AG08395 (cell line): Measurements from ENCODE around the gene DAPK1.
A peak's percentile ranks its signal among the peaks of the same experiment; 100 is the strongest.

Experiments used
- DNase-seq: peaks from one replicate; pipeline ENCODE4 v3.0.0; 2012; ENCODE audit warnings: mixed read lengths, low spot score

Gene DAPK1

DNA sequence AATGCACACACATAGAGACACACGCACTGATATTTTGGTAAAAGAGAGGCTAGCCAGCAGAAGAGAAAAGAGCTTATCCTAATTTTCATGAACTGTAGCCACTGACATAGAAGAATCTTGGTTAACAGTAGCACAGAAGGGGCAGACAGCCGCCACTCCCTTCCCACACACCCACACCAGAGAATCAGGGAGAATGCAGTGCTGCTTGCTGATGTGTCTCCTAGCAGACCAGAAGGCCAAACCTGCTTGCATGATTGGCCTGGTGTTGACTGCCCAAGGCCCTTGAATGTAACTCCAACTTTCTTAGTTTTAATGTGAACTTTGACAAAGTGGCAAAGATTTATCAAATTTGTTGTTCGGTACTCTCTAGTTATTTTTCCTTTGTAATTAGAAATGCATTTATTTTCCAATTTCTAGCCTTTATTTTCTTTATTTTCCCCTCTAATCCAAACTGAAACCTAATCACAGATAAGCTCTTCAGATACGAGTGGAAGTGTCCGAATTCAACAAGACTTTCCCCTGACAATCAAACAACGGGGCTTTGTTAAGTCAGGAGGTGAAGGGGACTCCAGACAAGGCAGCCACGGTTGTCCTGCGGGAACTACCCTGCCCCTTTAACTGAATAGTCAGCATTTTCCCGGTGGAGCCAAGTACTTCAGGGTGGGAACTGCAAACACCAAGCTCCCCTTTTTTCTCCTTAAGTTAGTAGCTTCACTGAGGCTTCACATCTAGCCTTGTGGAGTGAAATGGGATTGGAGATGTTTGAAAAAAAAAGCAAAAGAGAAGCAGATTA lies 146.3 kb downstream of the DAPK1 start:
- no peak for DNase-seq

DNA sequence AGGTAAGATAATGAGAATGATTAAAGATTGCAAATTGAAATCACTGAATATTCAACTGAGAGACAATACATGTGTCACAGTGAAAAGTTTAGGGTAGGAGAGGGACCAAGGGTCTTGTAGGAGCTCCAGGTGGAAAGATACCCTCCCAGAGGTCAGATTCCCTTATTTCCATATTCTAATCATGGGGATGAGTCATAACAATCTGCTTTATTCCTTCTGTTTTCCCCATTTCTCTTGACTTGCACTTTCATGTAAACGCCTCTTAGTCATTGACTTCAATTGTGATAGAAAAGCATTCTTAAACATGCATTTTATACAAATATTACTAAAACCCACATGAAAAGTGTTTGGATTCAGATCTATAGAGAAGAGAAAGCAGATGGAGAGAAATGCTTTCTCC lies 147.0 kb downstream of the DAPK1 start:
- DNase-seq = no peak

DNA sequence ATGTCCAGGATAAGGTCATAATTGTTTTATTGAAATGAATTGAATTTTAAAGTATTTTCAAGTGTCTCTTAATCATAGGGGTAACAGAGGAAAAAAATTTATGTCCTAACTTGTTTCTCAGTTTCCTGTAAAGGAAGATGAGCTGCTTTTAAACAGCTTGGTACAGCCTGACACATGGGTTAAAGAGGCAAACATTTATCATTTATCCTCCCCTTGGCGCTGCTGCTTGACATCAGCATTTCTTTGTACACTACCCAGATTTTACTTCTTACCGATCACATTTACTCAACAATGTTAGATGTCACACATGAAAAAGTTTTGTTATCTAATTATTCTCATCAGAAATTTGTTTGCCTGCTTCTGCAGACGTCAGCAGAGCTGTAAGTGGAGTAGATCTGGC lies 148.9 kb downstream of the DAPK1 start:
- DNase-seq = no peak

DNA sequence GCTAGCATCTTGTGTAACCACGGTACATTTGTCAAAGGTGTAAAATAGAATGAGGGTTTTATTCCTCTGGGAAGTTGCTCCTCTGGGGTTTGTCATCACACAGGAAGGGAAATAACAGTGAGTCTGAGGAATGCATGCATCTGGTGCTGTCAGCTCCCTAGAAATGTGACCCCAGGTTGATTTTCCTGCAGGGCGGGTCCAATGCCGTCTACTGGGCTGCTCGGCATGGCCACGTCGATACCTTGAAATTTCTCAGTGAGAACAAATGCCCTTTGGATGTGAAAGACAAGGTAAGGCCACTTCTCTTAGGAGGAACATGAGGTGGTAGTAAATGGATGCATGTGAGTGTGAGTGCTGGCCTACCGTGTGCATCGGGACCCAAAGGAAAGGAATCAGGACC lies 149.4 kb downstream of the DAPK1 start:
- DNase-seq = no peak

DNA sequence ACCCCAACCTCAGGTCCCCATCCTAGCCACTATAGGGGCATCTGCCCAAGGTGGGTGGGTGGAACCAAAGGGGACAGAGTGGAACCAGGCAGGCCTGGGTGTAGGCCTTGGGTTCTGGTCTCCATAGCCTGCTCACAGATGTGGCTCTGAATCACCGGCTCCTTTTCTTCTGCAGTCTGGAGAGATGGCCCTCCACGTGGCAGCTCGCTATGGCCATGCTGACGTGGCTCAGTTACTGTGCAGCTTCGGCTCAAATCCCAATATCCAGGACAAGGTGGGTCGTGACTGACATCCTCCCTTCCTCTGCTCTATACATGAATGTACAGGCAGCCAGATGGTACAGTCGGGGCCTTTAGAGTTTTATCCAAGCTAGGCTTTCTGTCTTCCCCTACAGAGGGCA lies 150.9 kb downstream of the DAPK1 start:
- no peak for DNase-seq

DNA sequence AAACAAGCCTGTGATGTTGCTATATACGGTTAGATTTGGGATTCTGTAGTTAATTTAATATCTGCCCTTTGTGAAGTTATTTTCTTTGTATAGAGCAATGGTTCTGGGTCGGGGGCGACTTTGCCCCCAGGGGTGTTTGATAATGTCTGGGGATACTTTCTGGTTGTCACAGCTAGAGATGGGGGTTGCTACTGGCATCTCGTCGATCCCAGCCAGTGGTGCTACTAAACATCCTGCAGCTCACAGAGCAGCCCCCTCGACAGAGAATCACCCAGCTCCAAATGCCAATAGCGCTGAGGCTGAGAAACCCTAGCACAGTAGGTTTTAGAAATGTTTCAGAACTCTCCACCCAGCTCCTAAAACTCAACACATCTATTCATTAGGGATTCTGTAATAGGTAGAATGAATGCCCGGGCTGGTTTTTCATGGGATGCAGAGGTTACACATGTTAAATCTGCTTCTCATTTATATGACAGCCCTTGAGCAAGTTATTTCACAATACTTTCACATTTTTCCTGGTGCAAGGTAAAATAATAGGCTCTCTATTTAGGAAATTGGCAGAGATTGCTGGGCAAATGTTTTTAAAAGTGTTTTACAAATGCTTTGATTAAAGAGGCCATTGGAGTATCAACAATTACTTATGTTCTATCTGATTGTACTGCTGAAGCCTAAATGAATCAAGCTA lies 153.1 kb downstream of the DAPK1 start:
- no peak for DNase-seq

DNA sequence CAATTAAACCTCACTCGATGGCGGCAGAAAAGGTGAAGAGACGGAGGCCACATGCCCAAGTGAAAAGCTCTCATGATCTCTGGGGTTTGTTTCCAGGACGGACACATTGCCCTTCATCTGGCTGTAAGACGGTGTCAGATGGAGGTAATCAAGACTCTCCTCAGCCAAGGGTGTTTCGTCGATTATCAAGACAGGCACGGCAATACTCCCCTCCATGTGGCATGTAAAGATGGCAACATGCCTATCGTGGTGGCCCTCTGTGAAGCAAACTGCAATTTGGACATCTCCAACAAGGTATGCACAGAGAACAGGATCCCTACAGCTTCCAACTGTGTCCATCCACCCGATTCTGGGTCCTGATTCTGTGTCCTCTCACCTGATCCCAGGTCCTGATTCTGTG lies 153.8 kb downstream of the DAPK1 start:
- DNase-seq = no peak

DNA sequence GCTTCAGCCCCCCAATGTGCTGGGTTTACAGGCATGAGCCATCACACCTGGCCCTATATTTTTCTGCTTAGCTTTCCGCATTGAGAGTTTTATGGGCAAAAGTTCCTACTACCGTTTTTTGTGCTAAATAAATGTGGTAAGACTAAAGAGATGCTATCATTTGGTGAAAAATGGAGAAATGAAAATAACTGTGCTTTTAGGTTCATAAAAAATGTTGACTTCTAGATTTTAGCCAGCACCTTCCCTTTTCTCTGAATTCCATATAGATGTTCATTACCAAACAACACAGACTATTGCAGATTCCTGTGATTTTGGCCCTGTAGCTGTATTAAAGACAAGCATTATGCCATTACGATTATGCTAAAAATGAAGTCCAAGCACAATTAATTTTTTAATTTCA lies 156.3 kb downstream of the DAPK1 start:
- no peak for DNase-seq

DNA sequence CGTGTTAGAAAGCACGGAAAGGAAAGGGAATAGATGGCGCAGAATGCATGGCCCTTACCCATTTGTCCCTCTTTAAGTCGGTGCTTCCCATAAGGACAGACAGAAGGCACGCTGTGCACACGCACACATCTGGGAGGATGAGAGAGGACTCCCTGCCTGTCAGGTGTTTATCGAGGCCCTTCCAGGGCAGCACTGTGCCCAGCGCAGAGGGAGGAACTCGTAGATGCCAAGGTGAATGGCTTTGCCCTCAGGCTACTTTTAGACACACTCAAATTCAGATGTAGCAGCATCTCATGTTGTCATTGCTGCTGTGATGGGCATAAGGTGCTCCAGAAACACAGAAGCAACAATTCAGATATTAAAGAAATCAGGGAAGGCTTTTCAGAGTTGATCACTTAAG lies 158.1 kb downstream of the DAPK1 start:
- no peak for DNase-seq

DNA sequence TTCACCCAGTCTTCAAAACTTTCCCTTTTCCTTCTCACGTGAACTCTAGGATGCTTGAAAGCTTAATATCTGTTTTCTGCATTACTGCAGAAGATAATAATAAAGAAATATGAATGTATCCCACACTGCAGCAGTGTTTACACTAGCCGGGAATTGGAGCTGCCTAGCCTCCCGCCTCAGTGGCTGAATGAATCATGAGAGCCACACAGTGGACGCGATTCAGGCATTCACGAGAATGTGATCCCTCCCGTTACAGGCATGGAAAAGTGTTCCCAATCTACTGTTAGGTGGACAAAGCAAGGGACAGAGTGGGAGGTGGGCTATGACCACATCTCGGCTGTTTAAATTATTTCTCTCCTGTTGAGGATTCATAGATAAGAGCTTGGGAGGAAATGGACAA lies 158.8 kb downstream of the DAPK1 start:
- DNase-seq = peak; percentile 35

DNA sequence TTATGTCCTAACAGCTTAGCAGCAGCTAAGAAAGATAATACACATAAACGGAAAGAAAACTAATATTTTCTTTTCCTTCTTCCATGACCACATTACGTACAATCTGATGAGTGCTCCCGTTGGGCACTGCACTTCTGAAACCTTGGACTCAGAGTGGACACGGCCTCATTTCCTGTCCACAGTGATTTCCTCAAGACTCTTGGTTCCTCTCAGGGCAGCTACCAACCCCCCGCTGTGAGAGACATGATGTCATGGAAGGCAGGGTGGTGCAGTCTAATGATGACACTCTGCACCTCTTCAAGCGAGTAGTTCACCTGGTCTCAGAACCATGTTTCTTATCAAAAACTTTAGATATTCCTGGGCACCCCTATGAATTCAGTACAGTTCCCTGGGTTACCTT lies 159.5 kb downstream of the DAPK1 start:
- no peak for DNase-seq

DNA sequence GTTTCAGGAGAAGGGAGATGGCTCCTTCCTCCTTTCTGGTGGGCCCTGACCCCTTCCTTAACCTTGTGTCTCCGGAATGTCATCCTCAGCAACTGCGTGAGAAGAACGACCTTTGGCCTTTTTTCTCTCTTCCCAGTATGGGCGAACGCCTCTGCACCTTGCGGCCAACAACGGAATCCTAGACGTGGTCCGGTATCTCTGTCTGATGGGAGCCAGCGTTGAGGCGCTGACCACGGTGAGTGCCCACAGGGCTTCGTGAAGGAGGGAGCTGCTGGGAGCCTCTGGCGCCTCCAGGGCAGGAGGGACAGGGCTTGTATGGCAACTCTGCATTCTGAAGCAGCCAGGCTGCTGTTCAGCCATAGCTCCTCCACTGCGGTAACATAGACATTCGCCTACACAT lies 160.2 kb downstream of the DAPK1 start:
- DNase-seq = no peak

DNA sequence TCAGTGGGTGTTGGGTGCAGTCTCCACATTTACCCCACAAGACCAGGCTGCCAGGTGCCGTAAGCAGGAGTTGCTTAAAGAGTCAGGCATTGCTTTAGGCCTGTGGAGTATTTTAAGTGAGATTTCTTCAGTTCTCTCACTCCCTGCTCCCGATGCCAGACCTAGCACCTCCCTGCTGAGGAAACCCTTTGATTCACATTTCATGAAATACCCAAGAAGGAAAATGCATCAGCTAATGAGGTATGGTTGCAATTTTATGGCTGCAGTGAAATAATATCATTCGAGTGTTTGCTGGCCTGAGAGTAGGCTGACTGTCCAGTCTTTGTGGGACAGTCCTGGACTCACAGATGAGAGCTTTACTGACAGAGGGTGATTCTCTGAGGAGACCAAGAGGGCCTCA lies 160.8 kb downstream of the DAPK1 start:
- no peak for DNase-seq

DNA sequence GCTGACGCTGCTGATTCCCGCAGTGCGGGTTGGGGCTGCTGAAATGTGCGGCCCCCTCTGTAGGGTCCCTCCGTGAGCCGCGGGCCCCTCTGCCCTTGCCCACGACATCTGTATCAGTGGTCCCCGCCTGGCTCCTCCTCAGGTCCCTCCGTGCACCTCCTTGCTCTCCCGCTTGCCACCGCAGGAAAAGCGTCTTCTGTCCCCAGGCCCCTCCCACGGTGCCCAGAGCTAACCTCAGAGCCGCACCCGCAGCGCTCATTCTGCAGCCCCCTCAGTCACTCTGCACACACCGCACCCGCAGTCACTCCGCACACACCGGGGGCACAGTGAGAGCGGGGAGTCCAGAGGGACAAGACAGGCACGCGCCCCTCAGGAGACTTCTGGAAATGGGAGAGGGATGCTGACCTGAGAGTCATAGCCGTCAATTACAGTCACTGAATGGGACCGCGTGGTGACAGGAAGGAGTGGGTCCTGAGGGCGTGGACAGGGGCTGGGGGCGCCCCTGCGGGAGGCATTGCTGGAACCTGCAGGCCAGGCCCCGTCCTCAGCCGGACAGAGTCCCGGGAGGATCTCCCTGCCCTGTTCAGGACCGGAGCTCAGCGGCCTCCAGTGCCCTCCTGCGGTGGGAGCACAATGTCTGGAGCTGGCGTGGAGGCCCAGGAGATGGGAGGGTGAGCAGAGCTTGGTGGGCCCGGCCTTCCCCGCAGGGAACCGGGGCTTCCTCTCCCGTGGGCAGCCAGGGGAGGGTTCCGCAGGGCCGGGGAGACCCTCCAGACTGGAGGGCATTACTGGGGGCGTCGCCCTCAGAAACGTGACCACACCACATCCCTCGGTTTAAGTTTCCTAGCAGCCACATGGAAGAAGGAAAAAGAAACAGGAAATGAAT lies 162.1 kb downstream of the DAPK1 start:
- no peak for DNase-seq

DNA sequence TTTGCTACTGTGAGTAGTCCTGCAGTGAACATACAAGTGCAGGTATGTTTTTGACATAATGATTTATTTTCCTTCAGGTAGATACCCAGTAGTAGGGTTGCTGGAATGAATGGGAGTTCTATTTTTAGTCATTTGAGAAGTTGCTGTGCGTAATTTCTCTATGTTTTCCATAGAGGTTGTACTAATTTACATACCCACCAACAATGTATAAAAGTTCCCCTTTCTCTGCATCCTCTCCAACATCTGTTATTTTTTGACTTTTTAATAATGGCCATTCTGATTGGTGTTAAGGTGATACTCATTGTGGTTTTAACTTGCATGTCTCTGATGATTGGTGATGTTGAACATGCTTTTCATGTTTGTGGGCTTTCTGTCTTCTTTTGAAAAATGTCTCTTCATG lies 163.6 kb downstream of the DAPK1 start:
- no peak for DNase-seq

DNA sequence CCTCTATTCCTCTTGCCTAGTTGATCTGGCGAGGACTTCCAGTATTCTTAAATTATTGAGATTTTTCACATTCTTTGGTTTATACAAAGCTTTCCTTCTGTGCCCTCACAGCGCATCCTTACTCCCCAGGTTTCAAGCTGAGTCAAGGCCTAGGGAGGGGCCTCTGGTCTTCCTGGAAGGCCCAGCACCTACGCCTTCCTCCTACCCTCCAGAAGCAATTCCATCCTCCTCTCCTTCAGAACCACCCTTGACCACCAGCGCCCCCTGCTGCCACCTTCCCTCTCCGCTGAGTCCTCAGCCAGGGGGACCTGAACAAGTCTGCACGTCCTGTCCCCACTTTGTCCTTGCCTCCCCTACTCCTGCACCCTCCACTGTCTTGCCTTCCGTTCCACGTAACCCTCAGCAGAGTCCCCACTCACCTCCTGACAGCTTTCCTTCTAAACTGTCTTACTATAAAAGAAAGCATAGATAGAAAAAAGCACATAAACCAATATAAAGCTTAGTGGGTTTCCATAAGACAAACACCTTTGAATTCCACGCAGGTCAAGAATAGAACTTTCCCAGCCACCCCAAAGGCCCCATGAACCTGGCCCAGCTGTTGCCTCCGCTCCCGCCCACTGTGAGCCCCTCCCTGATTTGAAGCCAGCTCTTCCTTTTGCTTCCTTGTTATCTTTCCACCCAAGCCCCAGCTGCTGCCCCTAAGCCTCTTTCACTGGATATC lies 165.3 kb downstream of the DAPK1 start:
- DNase-seq = peak; percentile 87

DNA sequence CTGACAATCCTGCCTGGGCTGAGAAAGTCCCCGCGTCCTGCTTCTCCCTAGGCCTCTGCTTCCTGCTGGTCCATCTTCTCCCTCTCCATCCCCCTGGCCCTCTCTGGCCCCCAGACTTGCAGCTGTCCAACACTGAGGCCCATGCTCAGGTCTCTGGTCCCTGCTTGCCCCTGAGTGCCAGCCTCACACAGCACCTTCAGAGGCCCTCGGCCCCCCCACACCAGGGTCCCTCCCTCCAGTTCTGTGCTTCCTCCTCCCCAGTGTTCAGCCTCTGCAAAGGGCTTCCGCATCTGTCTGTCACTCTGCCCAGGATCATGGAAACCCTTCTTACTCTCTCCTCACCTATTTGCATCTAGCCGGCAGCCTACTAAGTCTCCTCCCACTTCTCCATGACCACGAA lies 165.9 kb downstream of the DAPK1 start:
- no peak for DNase-seq

DNA sequence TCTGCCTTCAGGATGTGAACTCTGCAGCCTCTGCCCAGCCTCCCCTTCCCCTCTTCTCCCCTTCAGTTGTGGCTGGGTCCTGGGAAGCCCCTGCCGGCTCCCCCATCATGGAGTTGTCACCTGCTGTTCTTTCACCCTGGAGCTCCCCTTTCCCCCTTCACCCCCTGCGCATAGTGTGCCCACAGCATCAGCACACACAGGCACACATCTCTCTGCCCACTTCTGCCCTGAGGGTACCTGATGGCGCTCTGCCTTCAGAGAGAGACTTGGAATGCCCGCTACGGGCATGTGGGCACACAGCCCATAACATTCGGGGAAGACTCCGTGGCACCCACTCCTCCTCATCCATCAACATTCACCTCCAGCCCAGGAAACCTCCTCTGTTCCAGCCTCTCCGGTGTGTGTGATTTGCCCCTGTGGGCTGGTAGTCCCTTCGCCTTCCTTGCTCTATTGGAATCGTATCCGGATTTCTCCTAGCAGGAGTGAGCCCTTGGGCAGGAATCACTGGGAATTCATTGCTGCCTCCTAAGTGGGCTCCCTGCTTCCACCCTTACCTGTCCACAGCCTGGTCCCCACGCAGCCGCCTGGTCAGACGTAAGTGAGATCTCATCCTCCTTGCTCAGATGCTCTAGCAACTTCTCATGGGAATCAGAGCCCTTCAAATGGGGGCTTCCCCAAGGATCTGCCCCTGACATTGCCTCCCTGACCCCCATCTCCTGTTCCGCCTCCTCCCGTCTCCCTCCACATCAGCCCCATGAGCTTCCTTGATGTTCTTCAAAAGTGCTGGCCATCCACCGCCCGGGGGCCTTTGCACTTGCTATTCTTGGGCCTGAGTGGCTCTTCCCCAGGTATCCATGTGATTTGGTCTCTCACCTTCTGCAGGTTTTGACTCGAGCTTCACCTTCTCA lies 166.7 kb downstream of the DAPK1 start:
- DNase-seq = no peak

DNA sequence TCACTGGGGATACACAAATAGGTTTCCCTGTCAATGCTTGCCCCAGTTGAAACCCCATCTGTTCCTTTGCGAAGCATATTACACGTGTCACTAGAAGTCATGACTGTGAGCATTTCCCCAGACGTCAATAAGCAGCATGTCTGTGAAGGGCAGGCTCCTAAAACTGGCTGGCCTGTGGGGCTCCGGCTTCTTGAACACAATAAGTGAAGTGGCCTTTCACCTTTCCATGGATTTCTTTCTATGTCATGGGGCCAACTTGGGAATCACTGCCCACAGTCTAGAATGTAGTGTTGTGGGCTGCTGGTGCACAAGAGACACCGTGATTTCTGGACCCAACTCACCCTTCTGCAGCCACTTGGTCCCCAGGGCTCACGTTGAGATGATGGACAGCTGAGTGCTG lies 167.8 kb downstream of the DAPK1 start:
- no peak for DNase-seq

DNA sequence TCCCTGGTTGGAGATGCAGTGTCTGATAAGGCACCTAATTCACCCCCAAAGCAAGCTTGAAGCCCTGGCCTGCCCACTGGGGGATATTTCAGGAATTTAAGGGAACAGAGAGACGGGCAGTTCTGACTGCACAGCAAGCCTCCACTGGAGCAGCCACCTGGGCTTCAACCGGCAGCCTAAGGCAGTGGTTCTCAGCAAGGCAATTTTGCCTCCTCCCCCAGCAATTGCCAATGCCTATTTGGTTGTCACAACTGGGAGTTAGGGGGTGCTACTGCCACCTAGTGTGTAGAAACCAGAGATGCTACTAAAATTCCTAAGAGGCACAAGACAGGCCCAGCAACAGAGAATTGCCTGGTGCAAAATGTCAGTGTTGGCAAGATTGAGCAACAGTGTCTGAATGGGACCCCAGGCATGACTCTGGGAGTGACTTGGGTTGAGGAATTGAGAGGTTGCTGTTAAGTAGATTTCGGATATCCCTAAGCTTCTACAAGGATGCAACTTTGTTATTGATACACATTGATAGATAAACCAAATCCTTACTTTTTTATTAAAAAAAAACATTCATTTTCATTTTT lies 169.6 kb downstream of the DAPK1 start:
- no peak for DNase-seq

DNA sequence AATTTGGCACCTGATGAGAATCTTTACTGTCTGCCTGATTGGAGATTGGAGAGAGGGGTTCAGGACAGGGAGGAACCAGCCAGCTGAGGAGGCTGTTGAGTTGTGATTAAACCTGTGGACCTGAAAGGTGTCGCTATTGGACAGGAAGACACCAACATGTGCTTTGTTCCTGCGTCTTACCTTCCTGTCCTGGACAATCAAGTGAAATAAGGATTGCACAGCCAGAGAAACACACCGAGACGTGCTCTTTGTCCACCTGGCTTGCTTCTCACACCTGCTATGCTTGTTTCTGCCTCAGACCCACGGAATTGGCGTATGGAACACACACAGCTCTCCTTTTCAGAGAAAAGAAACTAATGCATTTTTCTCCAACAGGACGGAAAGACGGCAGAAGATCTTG lies 170.6 kb downstream of the DAPK1 start:
- no peak for DNase-seq
